Esophagus (tissue), 2 donors: ENCODE data around the gene DOCK4. TPM values are rescaled to one million over a fixed set of nuclear protein-coding genes. Genes with fewer than 3 reads are reported as not detected.
"Not testable (repeated sequence)": the region's sequence is repeated elsewhere in the genome, so short reads cannot be mapped to it uniquely, and the experiment has no call there.

Experiments
- H3K27ac ChIP-seq, 2 donors: one replicate each; pipeline ENCODE4 v1.5.1; 2013; ENCODE audit warnings: low read depth in 2 of 2, mild to moderate bottlenecking in 2 of 2, inconsistent platforms in 1 of 2, low read length in 1 of 2, moderate library complexity in 1 of 2
- H3K27me3 ChIP-seq, 2 donors: one replicate each; pipeline ENCODE4 v1.6.1; 2013; ENCODE audit warnings: low read length in 2 of 2, control low read depth in 1 of 2, mild to moderate bottlenecking in 1 of 2; ENCODE audit not compliant: insufficient read depth in 2 of 2, control insufficient read depth in 1 of 2
- H3K36me3 ChIP-seq, 2 donors: one replicate each; pipeline ENCODE4 v1.6.1; 2013; ENCODE audit warnings: low read length in 1 of 2; ENCODE audit not compliant: control insufficient read depth in 2 of 2, insufficient read depth in 2 of 2
- H3K4me1 ChIP-seq, 2 donors: one replicate each; pipeline ENCODE4 v1.6.1; 2013; ENCODE audit warnings: low read length in 1 of 2; ENCODE audit not compliant: control insufficient read depth in 2 of 2, insufficient read depth in 2 of 2
- H3K4me3 ChIP-seq, 2 donors: one replicate each; pipeline ENCODE4 v1.5.1; 2013; ENCODE audit warnings: low read length in 2 of 2, mild to moderate bottlenecking in 2 of 2, low read depth in 1 of 2, moderate library complexity in 1 of 2
- H3K9me3 ChIP-seq, 2 donors: one replicate each; pipeline ENCODE4 v1.6.1; 2013; ENCODE audit warnings: mild to moderate bottlenecking in 2 of 2, low read depth in 1 of 2, low read length in 1 of 2, moderate library complexity in 1 of 2; ENCODE audit not compliant: control insufficient read depth in 2 of 2, insufficient read depth in 1 of 2
- WGBS, 2 donors: extraction: QIAGEN DNeasy Blood & Tissue Kit; methylation state at CpG; one replicate each; pipeline ENCODE4 v1.1.7; 2013; 5-methylcytosine and 5-hydroxymethylcytosine counted together
- polyA plus RNA-seq, 2 donors: library from polyadenylated mRNA; stranded (reverse); fragments of 200-250 nt; gene quantifications; one replicate each; pipeline ENCODE4 v1.2.3, GENCODE V29; 2013
- donor health status: healthy with polysubstance abuse.
- donor health status: Bipolar disorder and iron deficiency.

Gene DOCK4
- polyA plus RNA-seq, 2 donors = 1.8 to 2.9 TPM

DNA sequence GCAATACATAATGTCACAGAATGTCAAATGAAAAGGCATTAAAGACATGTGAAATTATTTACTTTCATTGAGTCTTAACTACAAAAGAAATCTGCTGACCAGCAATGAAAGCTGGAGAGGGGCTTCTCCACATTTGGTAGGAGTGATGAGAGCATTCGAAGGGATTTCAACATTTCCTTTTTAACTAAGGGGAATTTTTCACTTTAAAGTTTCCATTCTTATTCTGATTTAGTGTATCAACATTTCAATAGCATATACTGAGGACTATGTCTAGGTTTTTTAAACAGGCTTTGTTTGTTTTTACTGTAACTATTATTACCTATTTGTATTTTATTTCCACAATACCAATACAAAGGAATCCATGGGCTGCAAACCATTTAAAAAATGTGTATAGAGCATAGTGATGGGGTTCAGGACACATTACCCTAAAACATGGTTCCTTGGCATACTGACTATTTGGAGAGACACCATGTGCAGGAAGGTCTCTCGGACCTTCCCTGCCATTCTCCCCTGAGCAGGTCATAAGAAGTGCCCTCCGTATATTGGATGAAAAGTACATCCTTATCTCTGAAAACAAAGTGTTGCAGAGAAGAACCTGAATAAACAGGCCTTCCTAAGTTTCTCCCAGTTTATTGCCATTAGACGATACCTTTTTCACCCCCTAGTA lies 278.7 kb downstream of the DOCK4 start:
- Histone ChIP-seq H3K9me3 (no peaks in the 10 kb centered on the region), H3K36me3 (no peaks in the 10 kb centered on the region), H3K4me1 (no peaks in the 10 kb centered on the region), H3K27ac (no peak overlapping the region), H3K27me3 (no peaks in the 10 kb centered on the region), H3K4me3 (no peak overlapping the region)
- WGBS, 2 donors = 88 to 96% methylated on average over 4 of the region's 4 CpGs

- Histone ChIP-seq H3K27me3 (no peaks in the 10 kb centered on the region), H3K4me3 (no peak overlapping the region), H3K27ac (no peak overlapping the region), H3K36me3 (no peaks in the 10 kb centered on the region), H3K4me1 (no peaks in the 10 kb centered on the region), H3K9me3 (no peaks in the 10 kb centered on the region)
- 67 to 83% methylated on average over 1 of the region's 1 CpG for WGBS, 2 donors
Measured at GRCh38 chr7:111920329-111920728, 285.9 kb downstream of the DOCK4 start.

- Histone ChIP-seq H3K9me3 (no peaks in the 10 kb centered on the region), H3K4me3 (no peak overlapping the region), H3K27me3 (no peaks in the 10 kb centered on the region), H3K36me3 (no peaks in the 10 kb centered on the region), H3K27ac (no peak overlapping the region), H3K4me1 (no peaks in the 10 kb centered on the region)
- 62 to 71% methylated on average over 5 of the region's 5 CpGs for WGBS, 2 donors
Measured at GRCh38 chr7:111919631-111920179, 286.5 kb downstream of the DOCK4 start.

DNA sequence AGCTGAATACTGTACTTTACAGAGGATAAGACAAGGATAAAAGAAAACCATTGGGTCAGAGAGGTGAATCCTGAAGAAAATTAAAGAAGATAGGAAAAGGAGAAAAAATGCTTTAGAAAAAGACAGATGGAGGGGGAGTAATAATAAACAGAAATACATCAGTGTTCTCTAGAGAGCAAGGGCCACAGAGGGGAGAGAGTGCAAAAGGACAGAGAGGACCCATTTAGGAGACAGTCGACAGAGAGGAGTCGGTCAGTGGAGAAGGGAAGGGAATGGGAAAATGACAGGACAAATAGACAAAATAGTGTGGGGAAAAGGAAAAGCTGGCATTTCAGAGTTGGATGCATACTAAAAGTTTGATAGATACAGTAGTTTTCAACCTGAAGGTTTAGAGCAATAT lies 287.0 kb downstream of the DOCK4 start:
- Histone ChIP-seq H3K27me3 (no peaks in the 10 kb centered on the region), H3K36me3 (no peaks in the 10 kb centered on the region)
- 89 to 91% methylated on average over 2 of the region's 2 CpGs for WGBS, 2 donors

GRCh38 chr7:111918461-111918860 lies 287.7 kb downstream of the DOCK4 start:
- Histone ChIP-seq H3K27me3 (no peaks in the 10 kb centered on the region), H3K36me3 (no peaks in the 10 kb centered on the region), H3K4me3 (no peak overlapping the region), H3K4me1 (no peaks in the 10 kb centered on the region), H3K27ac (no peak overlapping the region), H3K9me3 (no peaks in the 10 kb centered on the region)
- 95% methylated on average over 4 of the region's 4 CpGs for WGBS, 2 donors

More for the DNA sequence above, 287.0 kb downstream of the DOCK4 start:
- Histone ChIP-seq H3K4me1 (no peaks in the 10 kb centered on the region), H3K9me3 (no peaks in the 10 kb centered on the region), H3K27ac (no peak overlapping the region), H3K4me3 (no peak overlapping the region)

DNA sequence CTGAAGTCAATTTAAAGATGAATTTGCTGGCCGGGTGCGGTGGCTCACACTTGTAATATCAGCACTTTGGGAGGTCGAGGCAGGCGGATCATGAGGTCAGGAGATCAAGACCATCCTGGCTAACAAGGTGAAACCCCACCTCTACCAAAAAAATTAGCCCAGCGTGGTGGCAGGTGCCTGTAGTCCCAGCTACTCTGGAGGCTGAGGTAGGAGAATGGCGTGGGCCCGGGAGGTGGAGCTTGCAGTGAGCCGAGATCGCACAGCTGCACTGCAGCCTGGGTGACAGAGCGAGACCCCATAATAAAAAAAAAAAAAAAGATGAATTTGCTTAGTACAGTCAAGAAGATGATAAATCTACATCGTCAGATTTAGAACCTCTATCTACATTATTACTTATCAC lies 288.8 kb downstream of the DOCK4 start:
- WGBS, 2 donors = 95 to 97% methylated on average over 11 of the region's 11 CpGs
- H3K4me1 ChIP-seq, H3K27ac ChIP-seq, H3K9me3 ChIP-seq, H3K4me3 ChIP-seq, H3K27me3 ChIP-seq, H3K36me3 ChIP-seq: not testable (repeated sequence)

DNA sequence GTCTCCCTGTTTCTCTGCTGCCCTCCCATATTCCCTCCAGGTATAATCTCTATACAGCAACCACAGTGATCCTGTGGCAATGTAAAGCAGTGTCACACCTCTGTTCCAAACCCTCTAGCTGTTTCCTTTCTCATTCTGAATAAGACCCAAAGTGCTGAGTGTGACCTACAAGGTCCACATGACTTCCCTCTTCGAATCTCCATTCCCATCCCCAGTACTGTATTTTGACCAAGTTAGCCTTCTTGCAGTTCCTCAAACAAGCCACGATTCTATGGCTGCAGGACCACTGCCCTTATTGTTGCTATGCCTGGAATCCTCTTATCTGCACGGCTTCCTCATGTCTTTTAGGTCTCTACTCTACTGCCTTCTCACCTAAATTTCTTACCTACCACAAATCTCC lies 291.9 kb downstream of the DOCK4 start:
- Histone ChIP-seq H3K27me3 (no peaks in the 10 kb centered on the region), H3K36me3 (no peaks in the 10 kb centered on the region), H3K4me3 (no peak overlapping the region), H3K27ac (no peak overlapping the region), H3K9me3 (no peaks in the 10 kb centered on the region), H3K4me1 (no peaks in the 10 kb centered on the region)
- WGBS, 2 donors = 85% methylated on average over 3 of the region's 3 CpGs

GRCh38 chr7:111911166-111911961 lies 294.8 kb downstream of the DOCK4 start:
- WGBS, 2 donors = 62 to 64% methylated on average over 5 of the region's 5 CpGs
- Histone ChIP-seq H3K36me3 (no peaks in the 10 kb centered on the region), H3K4me3 (no peak overlapping the region), H3K4me1 (no peaks in the 10 kb centered on the region), H3K9me3 (no peaks in the 10 kb centered on the region), H3K27me3 (no peaks in the 10 kb centered on the region), H3K27ac (no peak overlapping the region)

DNA sequence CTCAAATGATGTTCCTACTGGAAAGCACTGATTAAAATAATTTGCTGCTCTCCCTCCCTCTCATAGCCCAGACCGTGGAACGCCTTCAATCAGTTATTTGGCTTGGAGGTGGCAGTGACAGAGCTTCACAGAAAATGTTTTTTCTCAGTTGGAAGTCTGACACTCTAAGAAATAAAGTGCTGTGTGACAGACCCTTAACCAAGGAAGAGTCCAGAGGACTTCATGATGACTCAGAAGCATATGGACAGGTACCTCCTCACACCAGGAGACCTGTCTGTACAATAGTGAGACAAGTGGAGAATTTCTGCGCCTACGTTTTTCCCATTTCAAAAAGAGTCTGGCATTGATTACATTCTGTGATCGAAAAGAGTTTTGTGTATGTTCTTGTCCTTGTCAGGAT lies 295.5 kb downstream of the DOCK4 start:
- 89 to 90% methylated on average over 5 of the region's 5 CpGs for WGBS, 2 donors
- no peaks in the 10 kb centered on the region for H3K4me1 ChIP-seq
- H3K4me3 ChIP-seq = no peak overlapping the region
- no peaks in the 10 kb centered on the region for H3K27me3 ChIP-seq
- no peaks in the 10 kb centered on the region for H3K36me3 ChIP-seq
- no peak overlapping the region for H3K27ac ChIP-seq
- no peaks in the 10 kb centered on the region for H3K9me3 ChIP-seq
